DMS 273 (cell line): ENCODE measurements around the gene WTAP.
"Not testable (repeated sequence)": the region's sequence is repeated elsewhere in the genome, so short reads cannot be mapped to it uniquely, and the experiment has no call there.

Experiments used
- DNase-seq: peaks from one replicate; lab custom pipeline; 2025; ENCODE audit not compliant: unreplicated experiment; lab: John Stamatoyannopoulos, UW

WTAP gene

GRCh38 chr6:159760602-159761057, 33.3 kb downstream of the WTAP start:
- DNase-seq, result no peak

GRCh38 chr6:159761129-159761872, 34.0 kb downstream of the WTAP start:
- peak; percentile 63 for DNase-seq

- DNase-seq, result peak; percentile 98
Measured at GRCh38 chr6:159761873-159762680, 34.8 kb downstream of the WTAP start, which contains the start of gene ACAT2. ACAT2 (plus strand) TSS chr6:159762045; CDS start chr6:159762088, 43 bp downstream.

DNA sequence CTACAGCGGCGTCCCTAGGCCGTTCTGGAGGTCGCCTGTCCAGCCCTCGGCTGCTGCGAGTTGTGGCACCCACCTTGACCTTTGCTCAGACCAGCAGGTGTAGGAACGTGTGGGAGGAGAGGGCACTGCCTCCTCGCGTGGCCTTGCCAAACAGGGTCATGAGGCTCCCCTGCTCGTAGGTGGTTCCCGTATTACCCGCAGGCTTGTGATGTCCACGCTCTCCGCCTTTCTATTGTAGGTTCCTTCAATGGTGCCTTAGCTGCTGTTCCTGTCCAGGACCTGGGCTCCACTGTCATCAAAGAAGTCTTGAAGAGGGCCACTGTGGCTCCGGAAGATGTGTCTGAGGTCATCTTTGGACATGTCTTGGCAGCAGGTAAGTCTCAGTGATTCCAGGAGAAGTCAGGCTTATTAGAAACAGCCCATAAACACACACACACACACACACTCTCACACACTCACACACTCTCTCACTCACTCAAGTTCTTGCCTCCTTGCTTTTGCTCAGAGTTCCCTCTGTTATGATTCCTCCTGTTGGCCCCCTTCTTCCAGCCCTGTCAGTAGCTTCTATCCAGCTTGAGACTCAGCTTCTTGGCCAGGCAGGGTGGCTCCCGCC, 35.5 kb downstream of the WTAP start:
- DNase-seq, result peak; percentile 33

DNA sequence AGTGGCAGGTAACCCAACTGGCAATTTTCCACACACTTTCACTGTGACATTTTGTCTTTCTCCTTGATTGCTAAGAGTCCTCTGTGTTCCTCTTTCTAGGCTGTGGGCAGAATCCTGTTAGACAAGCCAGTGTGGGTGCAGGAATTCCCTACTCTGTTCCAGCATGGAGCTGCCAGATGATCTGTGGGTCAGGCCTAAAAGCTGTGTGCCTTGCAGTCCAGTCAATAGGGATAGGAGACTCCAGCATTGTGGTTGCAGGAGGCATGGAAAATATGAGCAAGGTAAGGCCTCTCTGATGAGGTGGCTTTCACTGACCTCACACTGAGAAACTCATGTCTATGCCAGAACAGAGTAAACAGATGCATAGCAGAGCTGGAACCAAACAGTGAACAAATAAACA, 39.6 kb downstream of the WTAP start:
- no peak for DNase-seq

GRCh38 chr6:159769470-159769869, 42.2 kb downstream of the WTAP start:
- no peak for DNase-seq

- DNase-seq, result no peak
Measured at GRCh38 chr6:159772196-159772595, 44.9 kb downstream of the WTAP start.

GRCh38 chr6:159777240-159777904, 50.1 kb downstream of the WTAP start:
- DNase-seq, result peak; percentile 21

DNA sequence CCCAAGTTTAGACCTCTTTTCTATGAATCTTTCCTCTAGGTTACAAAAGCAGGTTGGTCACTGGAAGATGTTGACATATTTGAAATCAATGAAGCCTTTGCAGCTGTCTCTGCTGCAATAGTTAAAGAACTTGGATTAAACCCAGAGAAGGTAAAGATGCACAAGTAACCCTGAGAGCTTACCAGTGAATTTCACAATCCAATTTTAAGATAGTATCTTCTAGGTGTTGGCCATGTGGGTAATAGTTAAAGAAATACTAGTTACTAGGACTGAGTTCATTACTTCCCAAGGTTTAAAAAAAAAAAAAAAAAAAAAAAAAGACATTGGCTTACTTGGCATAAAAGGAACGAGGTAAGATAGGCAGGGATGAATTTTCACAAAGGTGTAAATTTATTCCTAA, 50.8 kb downstream of the WTAP start:
- DNase-seq, result no peak

GRCh38 chr6:159778542-159779103, 51.3 kb downstream of the WTAP start:
- no peak for DNase-seq

GRCh38 chr6:159788276-159788675, 61.0 kb downstream of the WTAP start:
- DNase-seq, result peak; percentile 35

DNA sequence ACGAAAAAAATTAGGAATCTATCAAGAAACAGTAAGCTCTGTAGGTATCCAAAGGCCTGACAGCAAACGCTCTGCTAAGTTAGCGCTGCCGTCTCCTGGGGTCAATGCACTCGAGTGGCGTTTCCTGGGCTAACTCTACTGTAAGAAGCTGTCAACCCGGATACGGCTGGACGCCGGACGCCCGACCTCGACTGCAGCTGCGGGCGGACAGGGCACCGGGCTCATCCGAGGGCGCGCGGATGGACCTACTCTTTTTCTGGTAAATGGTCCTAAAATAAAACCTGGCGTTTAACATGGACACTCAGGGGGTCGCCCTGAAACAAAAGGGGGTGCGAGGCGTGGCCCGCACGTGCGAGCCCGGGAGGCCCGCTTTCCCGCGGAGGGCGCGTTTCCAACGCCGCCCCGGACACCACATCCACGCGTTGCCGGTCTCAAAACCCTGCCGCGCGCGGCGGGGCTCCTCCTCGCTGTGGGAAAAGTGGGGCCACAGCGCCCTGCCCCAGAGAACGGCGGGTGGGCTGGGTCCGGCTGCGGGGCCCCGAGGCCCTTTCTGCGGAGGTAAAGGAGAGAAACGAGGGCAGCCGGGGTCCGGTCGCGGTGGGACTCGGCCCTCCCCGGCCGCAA, 61.6 kb downstream of the WTAP start:
- DNase-seq, result peak; percentile 59

GRCh38 chr6:159789377-159790148, 62.3 kb downstream of the WTAP start, which contains the start of gene TCP1:
TCP1 (minus strand) TSS chr6:159789602; CDS start chr6:159789468, 134 bp downstream.
- DNase-seq, result peak; percentile 100

GRCh38 chr6:159790149-159790955, 63.0 kb downstream of the WTAP start, which contains the start of gene MRPL18:
MRPL18 (plus strand) TSS chr6:159790467; CDS start chr6:159790588, 121 bp downstream.
- DNase-seq, result peak; percentile 99

DNA sequence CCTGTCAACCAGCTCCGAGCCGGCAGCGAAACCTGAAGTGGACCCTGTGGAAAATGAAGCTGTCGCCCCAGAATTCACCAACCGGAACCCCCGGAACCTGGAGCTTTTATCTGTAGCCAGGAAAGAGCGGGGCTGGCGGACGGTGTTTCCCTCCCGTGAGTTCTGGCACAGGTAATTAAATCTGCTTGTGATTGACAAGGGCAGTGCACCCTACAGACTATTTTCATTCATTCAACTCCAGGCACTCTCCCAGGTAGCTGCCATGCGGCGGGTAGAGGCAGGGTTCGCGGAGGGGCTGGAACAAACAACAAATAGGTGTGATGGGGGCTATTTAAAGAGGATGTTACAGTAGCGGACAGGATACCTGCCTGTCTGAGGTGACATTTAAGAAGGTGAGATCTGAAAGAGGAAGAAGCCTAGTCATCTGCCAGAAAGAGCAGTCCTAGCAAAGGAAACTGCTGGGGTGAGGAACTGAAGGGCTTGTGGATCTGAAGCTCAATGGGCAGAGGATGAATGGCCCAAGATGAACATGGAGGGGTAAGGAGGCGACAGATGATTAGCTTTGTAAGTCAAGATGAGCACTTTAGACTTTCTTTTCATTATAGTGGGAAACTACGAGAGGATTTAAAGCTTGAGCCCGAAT, 63.8 kb downstream of the WTAP start:
- peak; percentile 49 for DNase-seq

- not testable (repeated sequence) for DNase-seq
Measured at GRCh38 chr6:159794976-159795375, 67.7 kb downstream of the WTAP start.

DNA sequence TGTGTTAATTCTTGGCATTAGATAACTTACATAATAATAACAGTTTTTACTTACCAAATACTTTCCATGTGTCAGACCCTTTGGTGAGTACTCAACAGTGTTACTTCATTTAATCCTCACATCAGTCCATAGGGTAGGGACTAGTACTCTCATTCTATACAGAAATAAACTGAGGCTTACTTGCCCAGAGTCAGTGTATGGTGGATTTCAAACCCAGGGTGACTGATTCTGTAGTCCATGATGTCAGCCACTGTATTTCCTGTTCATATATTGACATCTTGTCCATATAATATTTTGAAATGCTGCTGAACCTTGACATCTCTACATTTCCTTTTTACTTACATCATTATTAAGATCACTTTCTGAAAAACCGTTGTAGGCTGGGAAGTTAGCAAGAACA, 70.2 kb downstream of the WTAP start:
- no peak for DNase-seq
